H1 (cell line): ENCODE measurements around the gene GTF2E1. TPM values are rescaled to one million over a fixed set of nuclear protein-coding genes. Genes with fewer than 3 reads are reported as not detected.
A peak's percentile ranks its signal among the peaks of the same experiment; 100 is the strongest.

ENCODE experiments used
- CTCF ChIA-PET: fragments of 300-600 bp; sonication (Branson Sonifier 250); formaldehyde crosslinking; loops from one replicate; lab custom pipeline; 2021; ENCODE audit not compliant: partially characterized antibody; lab: Charles Lee
- POLR2A ChIA-PET: fragments of 300-600 bp; sonication (Branson Sonifier 250); formaldehyde crosslinking; loops from one replicate; lab custom pipeline; 2021; ENCODE audit warnings: inconsistent platforms; ENCODE audit not compliant: partially characterized antibody; lab: Charles Lee
- DNase-seq, 2 experiments: peaks; one replicate each; pipeline versions ENCODE4 v3.0.0 to v3.0.0-alpha.2; 2010 to 2022; ENCODE audit warnings: low spot score in 2 of 2, low read depth in 1 of 2, mixed read lengths in 1 of 2
- FAIRE-seq: peaks from 2 replicates; lab custom pipeline; 2011; peaks lifted over from hg19 to GRCh38; lab: Jason Lieb, UNC
- H2AFZ ChIP-seq: 2 replicates; pipeline ENCODE4 v1.8.1; 2012; ENCODE audit warnings: low read length, inconsistent platforms
- H2AK5ac ChIP-seq: 2 replicates; pipeline ENCODE4 v1.6.1; 2013; ENCODE audit warnings: low read depth, low read length
- H2BK120ac ChIP-seq: replicated peaks from 2 replicates; pipeline ENCODE3; 2013; ENCODE audit warnings: low read depth, low read length, inconsistent platforms
- H2BK12ac ChIP-seq: 2 replicates; pipeline ENCODE4 v1.6.1; 2013; ENCODE audit warnings: low read depth, low read length
- H2BK15ac ChIP-seq: 2 replicates; pipeline ENCODE4 v1.6.1; 2013; ENCODE audit warnings: low read length
- H2BK20ac ChIP-seq: 2 replicates; pipeline ENCODE4 v1.6.1; 2013; ENCODE audit warnings: low read length
- H2BK5ac ChIP-seq: 2 replicates; pipeline ENCODE4 v1.6.1; 2013; ENCODE audit warnings: low read depth, low read length
- H3K14ac ChIP-seq: 2 replicates; pipeline ENCODE4 v1.6.1; 2013; ENCODE audit warnings: inconsistent platforms; ENCODE audit not compliant: insufficient read length
- H3K18ac ChIP-seq: 2 replicates; pipeline ENCODE4 v1.6.1; 2013; ENCODE audit warnings: low read length; ENCODE audit errors: extremely low read depth
- H3K23ac ChIP-seq: 2 replicates; pipeline ENCODE4 v1.6.1; 2013; ENCODE audit warnings: inconsistent platforms; ENCODE audit not compliant: insufficient read length
- H3K23me2 ChIP-seq: 2 replicates; pipeline ENCODE4 v1.6.1; 2013; ENCODE audit warnings: low read depth, low read length
- H3K27ac ChIP-seq: 2 replicates; pipeline ENCODE4 v1.6.1; 2011; ENCODE audit warnings: low read depth, low read length, inconsistent platforms
- H3K27me3 ChIP-seq, 4 experiments: replicated peaks in 1 of 4; 1 replicate in 1 of 4; 2 replicates in 3 of 4; pipeline versions ENCODE4 v1.6.1 to v1.8.1; 2011 to 2013; ENCODE audit warnings: low read length in 3 of 4, mild to moderate bottlenecking in 3 of 4, inconsistent platforms in 2 of 4, mixed read lengths in 2 of 4, moderate library complexity in 1 of 4; ENCODE audit not compliant: control insufficient read depth in 3 of 4, insufficient read depth in 3 of 4; ENCODE audit errors: extremely low read depth in 1 of 4
- H3K36me3 ChIP-seq, 4 experiments: 2 replicates each; pipeline versions ENCODE4 v1.6.1 to v1.8.1; 2011 to 2013; ENCODE audit warnings: mild to moderate bottlenecking in 4 of 4, low read length in 3 of 4, moderate library complexity in 2 of 4, control low read depth in 1 of 4, inconsistent platforms in 1 of 4; ENCODE audit not compliant: insufficient read depth in 4 of 4, control insufficient read depth in 2 of 4
- H3K4ac ChIP-seq: replicated peaks from 2 replicates; pipeline ENCODE3; 2013; ENCODE audit warnings: low read length, low read depth, mixed read lengths, inconsistent platforms; ENCODE audit not compliant: insufficient read length
- H3K4me1 ChIP-seq, 4 experiments: replicated peaks in 1 of 4; 1 replicate in 1 of 4; 2 replicates in 3 of 4; pipeline versions ENCODE4 v1.6.1 to v1.8.1; 2011 to 2013; ENCODE audit warnings: low read length in 3 of 4, inconsistent platforms in 2 of 4, mixed read lengths in 1 of 4; ENCODE audit not compliant: insufficient read depth in 4 of 4, control insufficient read depth in 3 of 4
- H3K4me2 ChIP-seq, 2 experiments: 2 replicates each; pipeline versions ENCODE4 v1.6.1 to v1.8.1; 2011 to 2013; ENCODE audit warnings: low read depth in 2 of 2, low read length in 2 of 2, control low read depth in 1 of 2, inconsistent platforms in 1 of 2, mild to moderate bottlenecking in 1 of 2; ENCODE audit not compliant: insufficient read depth in 1 of 2
- H3K4me3 ChIP-seq, 4 experiments: fragments of 200-600, 300-600 bp in 1 of 4; sonication (generic), shearing (Covaris generic), sonication (Bioruptor Twin) in 1 of 4; 2 replicates each; pipeline versions ENCODE4 v1.5.1 to v1.8.1; 2011 to 2016; ENCODE audit warnings: low read length in 4 of 4, low read depth in 3 of 4, control low read depth in 2 of 4, inconsistent platforms in 2 of 4, mild to moderate bottlenecking in 2 of 4, mixed read lengths in 1 of 4, moderate library complexity in 1 of 4; ENCODE audit not compliant: insufficient read depth in 2 of 4; ENCODE audit errors: extremely low read depth in 1 of 4
- H3K56ac ChIP-seq: replicated peaks from 2 replicates; pipeline ENCODE3; 2013; ENCODE audit warnings: low read depth, mild to moderate bottlenecking, mixed read lengths, low read length, inconsistent platforms; ENCODE audit not compliant: insufficient read length
- H3K79me1 ChIP-seq: 2 replicates; pipeline ENCODE4 v1.6.1; 2013; ENCODE audit warnings: low read depth, low read length, control low read depth
- H3K79me2 ChIP-seq, 2 experiments: 2 replicates each; pipeline versions ENCODE4 v1.6.1 to v1.8.1; 2012 to 2013; ENCODE audit warnings: low read length in 2 of 2, mild to moderate bottlenecking in 2 of 2, inconsistent platforms in 1 of 2; ENCODE audit not compliant: insufficient read depth in 2 of 2, control insufficient read depth in 1 of 2
- H3K9ac ChIP-seq, 4 experiments: replicated peaks in 1 of 4; 1 replicate in 1 of 4; 2 replicates in 3 of 4; pipeline versions ENCODE4 v1.6.1 to v1.8.1; 2011 to 2013; ENCODE audit warnings: low read depth in 3 of 4, low read length in 3 of 4, control low read depth in 2 of 4, mild to moderate bottlenecking in 2 of 4, moderate library complexity in 2 of 4, inconsistent platforms in 1 of 4; ENCODE audit errors: extremely low read depth in 1 of 4
- H3K9me3 ChIP-seq, 2 experiments: 2 replicates each; pipeline versions ENCODE4 v1.6.1 to v1.8.1; 2012 to 2013; ENCODE audit warnings: mild to moderate bottlenecking in 2 of 2, moderate library complexity in 2 of 2, control low read depth in 1 of 2, inconsistent platforms in 1 of 2, low read depth in 1 of 2, low read length in 1 of 2, mixed read lengths in 1 of 2; ENCODE audit not compliant: insufficient read depth in 2 of 2
- H4K20me1 ChIP-seq, 2 experiments: replicated peaks in 1 of 2; 2 replicates each; pipeline versions ENCODE3 to v1.8.1; 2011 to 2013; ENCODE audit warnings: inconsistent platforms in 2 of 2, low read length in 2 of 2, mild to moderate bottlenecking in 1 of 2; ENCODE audit not compliant: insufficient read depth in 2 of 2, control insufficient read depth in 1 of 2
- H4K5ac ChIP-seq: 2 replicates; pipeline ENCODE4 v1.6.1; 2013; ENCODE audit warnings: low read length, low read depth, mixed read lengths, inconsistent platforms; ENCODE audit not compliant: insufficient read length
- H4K8ac ChIP-seq: 2 replicates; pipeline ENCODE4 v1.8.0; 2013; ENCODE audit warnings: mild to moderate bottlenecking, moderate library complexity, low read length, inconsistent platforms; ENCODE audit not compliant: insufficient read depth; ENCODE audit errors: extremely low read depth
- H4K91ac ChIP-seq: replicated peaks from 2 replicates; pipeline ENCODE3; 2013; ENCODE audit warnings: low read length, mixed read lengths, inconsistent platforms; ENCODE audit not compliant: insufficient read length
- BACH1 ChIP-seq: IDR thresholded peaks from 2 replicates; pipeline ENCODE4 v1.6.1; 2012; ENCODE audit warnings: low read length, improper control_type of control experiment
- MAFK ChIP-seq: IDR thresholded peaks from 2 replicates; pipeline ENCODE4 v1.6.1; 2012; ENCODE audit warnings: low read depth, mild to moderate bottlenecking, improper control_type of control experiment, low read length
- RXRA ChIP-seq: IDR thresholded peaks from 2 replicates; pipeline ENCODE4 v1.6.1; 2011; ENCODE audit warnings: low read depth, mild to moderate bottlenecking, low read length, moderate library complexity; ENCODE audit not compliant: insufficient read depth
- SRF ChIP-seq: IDR thresholded peaks from 2 replicates; pipeline ENCODE4 v1.6.1; 2011; ENCODE audit warnings: mild to moderate bottlenecking, low read depth, low read length, moderate library complexity
- WGBS, 2 experiments: shearing (Covaris generic) in 1 of 2; methylation state at CpG; one replicate each; pipeline versions ENCODE4 v1.1.6 to v1.1.7; 2013 to 2015; ENCODE audit warnings: low lambda C conversion rate in 2 of 2, mixed read lengths in 2 of 2, inconsistent platforms in 1 of 2, low coverage in 1 of 2, missing lambda C conversion rate in 1 of 2; ENCODE audit not compliant: insufficient replicate concordance in 2 of 2, insufficient coverage in 1 of 2, insufficient read length in 1 of 2; ENCODE audit errors: extremely low coverage in 1 of 2, missing lambda C conversion rate in 1 of 2; 5-methylcytosine and 5-hydroxymethylcytosine counted together
- polyA plus RNA-seq, 7 experiments: library from polyadenylated mRNA; depleted of rRNA in 3 of 7; stranded (reverse) in 5 of 7; unstranded in 2 of 7; fragments of >200 nt in 5 of 7; fragments of 200-250 nt in 2 of 7; gene quantifications; 1 replicate in 5 of 7; 2 replicates in 1 of 7; 4 replicates in 1 of 7; pipeline versions ENCODE4 v1.2.1 to v1.2.3, GENCODE V29; 2011 to 2013; ENCODE audit warnings: missing spikeins in 2 of 7, mixed read lengths in 2 of 7
- total RNA-seq: library from RNA; stranded (reverse); fragmentation: NEBNext Ultra II Directional; extraction: Animal tissue kit (Norgen Biotek cat#: 25700); gene quantifications from 2 replicates; pipeline ENCODE4 v1.2.1, GENCODE V29; 2021

The GTF2E1 gene
- total and polyA plus RNA-seq, 2 of the 8 experiments (the other 6 are each of a cell fraction or from before 2014, with no cell fraction given) = 37.4 to 73.3 TPM

DNA sequence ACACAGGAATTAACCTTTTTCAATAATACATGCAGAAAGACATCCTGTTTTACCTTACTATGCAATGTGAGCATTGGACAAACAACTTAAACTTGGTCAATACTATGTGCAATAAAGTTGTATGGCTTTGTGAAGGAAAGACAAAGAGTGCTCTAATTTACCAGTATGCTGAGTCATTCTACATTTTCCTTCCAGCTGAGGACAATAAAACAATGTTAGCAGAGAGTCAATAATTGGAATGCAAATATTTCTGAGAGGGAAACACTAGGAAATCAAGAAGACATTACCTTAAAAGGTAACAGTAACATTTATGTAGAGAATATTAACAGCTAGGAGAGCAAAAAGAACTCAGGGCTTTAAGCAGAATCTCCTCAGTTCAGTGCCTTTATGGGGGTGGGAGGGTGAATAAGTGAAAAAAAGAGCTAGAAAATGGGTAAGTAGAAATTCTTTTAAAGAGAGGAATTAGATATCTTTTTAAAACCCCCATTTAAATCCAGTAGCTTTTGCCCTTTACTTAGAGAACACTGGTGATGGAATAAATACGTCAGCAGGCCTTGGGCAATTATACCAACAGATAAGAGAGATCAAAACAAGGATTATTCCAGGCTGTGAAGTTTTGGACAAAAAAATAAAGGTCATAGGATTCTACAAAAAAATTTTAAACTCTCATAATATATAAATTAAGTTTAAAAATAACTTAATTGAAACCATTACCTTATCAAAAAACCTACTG lies 48.9 kb upstream of the GTF2E1 start:
- Histone ChIP-seq H2BK120ac (no peak overlapping the region), H3K4me3 (no peak overlapping the region), H3K14ac (no peak overlapping the region), H3K4me2 (no peak overlapping the region), H2BK12ac (no peak overlapping the region), H3K4ac (no peak overlapping the region), H4K5ac (no peak overlapping the region), H3K9me3 (no peaks in the 10 kb centered on the region), H3K27ac (no peak overlapping the region; the same call in 1 of the 2 replicates), H3K23me2 (no peaks in the 10 kb centered on the region; the same call in 1 of the 2 replicates), H3K9ac (no peak overlapping the region; a peak in 1 of 7 replicates), H2BK5ac (no peak overlapping the region), H4K20me1 (no peaks in the 10 kb centered on the region), H4K8ac (no peak overlapping the region), H3K23ac (no peak overlapping the region), H3K18ac (no peak overlapping the region), H2AFZ (no peak overlapping the region), H3K27me3 (no peaks in the 10 kb centered on the region), H2BK20ac (no peak overlapping the region), H4K91ac (no peak overlapping the region), H3K56ac (no peak overlapping the region), H2AK5ac (no peak overlapping the region), H2BK15ac (no peak overlapping the region), H3K36me3 (no peaks in the 10 kb centered on the region), H3K79me2 (no peaks in the 10 kb centered on the region), H3K79me1 (no peaks in the 10 kb centered on the region), H3K4me1 (peaks cover 2 to 7% (median 4%) of the 10 kb centered on the region in 4 experiments; a peak in 5 of 7 replicates)
- CTCF ChIA-PET = interaction anchor here (1.2 kb wide), 1 partner anchor 126 kb away, joined by 3 read pairs; no protein-coding TSS in a partner anchor
- no peak for FAIRE-seq
- POLR2A ChIA-PET = interaction anchor here (0.6 to 1.3 kb wide), 3 partner anchors 11 to 129 kb away, joined by 3 to 5 read pairs (median 3); partner anchors contain the start of gene HGD
- no peak for DNase-seq
- WGBS, 2 experiments = 92% methylated on average over 1 of the region's 1 CpG; no CpG with 5 or more reads in 1 of the 2 experiments
- no peak for TF ChIP-seq RXRA
- TF ChIP-seq MAFK = peak; percentile 81
- TF ChIP-seq SRF = 0 out of 2 replicates have a peak, but pooled peaks have one; percentile 10
- TF ChIP-seq BACH1 = peak; percentile 76; the same call in 1 of the 2 replicates
